HL-60 (cell line): Measurements from ENCODE around the gene SPEN.
"Not testable (repeated sequence)": the region's sequence is repeated elsewhere in the genome, so short reads cannot be mapped to it uniquely, and the experiment has no call there.

ENCODE experiments used
- DNase-seq, 2 experiments: peaks; one replicate each; pipeline ENCODE4 v3.0.0-alpha.2; 2010 to 2020; ENCODE audit warnings: low read depth in 1 of 2, low spot score in 1 of 2
- H3K27ac ChIP-seq: fragments of 250-450 bp; sonication (Bioruptor Pico); replicated peaks from 2 replicates; pipeline ENCODE4 v1.5.1; 2020; ENCODE audit warnings: mild to moderate bottlenecking, moderate library complexity
- H3K27me3 ChIP-seq: fragments of 250-450 bp; sonication (Bioruptor Pico); 2 replicates; pipeline ENCODE4 v1.5.1; 2021; ENCODE audit warnings: mild to moderate bottlenecking, moderate library complexity; ENCODE audit not compliant: insufficient read depth, poor library complexity, severe bottlenecking
- H3K4me3 ChIP-seq: replicated peaks from 2 replicates; pipeline ENCODE4 v1.5.1; 2011; ENCODE audit warnings: mild to moderate bottlenecking, control low read depth, low read length; ENCODE audit not compliant: insufficient read depth
- GABPA ChIP-seq: IDR thresholded peaks from 2 replicates; pipeline ENCODE4 v1.6.1; 2012; ENCODE audit warnings: low read depth
- POLR2AphosphoS5 ChIP-seq: IDR thresholded peaks from 2 replicates; pipeline ENCODE4 v1.6.1; 2012; ENCODE audit warnings: low read depth
- SPI1 ChIP-seq: IDR thresholded peaks from 2 replicates; pipeline ENCODE4 v1.6.1; 2012; ENCODE audit warnings: low read depth, mild to moderate bottlenecking, borderline replicate concordance
- TF ChIP-seq, protein P1 (sequence below): IDR thresholded peaks from 2 replicates; pipeline ENCODE4 v1.6.1; 2012; ENCODE audit warnings: low read depth; ENCODE audit not compliant: insufficient replicate concordance
- TF ChIP-seq, protein P2 (sequence below): IDR thresholded peaks from one replicate; pipeline ENCODE4 v1.5.1; 2011; ENCODE audit warnings: low read length, control low read depth, inconsistent platforms; ENCODE audit not compliant: insufficient read depth

SPEN gene

DNA sequence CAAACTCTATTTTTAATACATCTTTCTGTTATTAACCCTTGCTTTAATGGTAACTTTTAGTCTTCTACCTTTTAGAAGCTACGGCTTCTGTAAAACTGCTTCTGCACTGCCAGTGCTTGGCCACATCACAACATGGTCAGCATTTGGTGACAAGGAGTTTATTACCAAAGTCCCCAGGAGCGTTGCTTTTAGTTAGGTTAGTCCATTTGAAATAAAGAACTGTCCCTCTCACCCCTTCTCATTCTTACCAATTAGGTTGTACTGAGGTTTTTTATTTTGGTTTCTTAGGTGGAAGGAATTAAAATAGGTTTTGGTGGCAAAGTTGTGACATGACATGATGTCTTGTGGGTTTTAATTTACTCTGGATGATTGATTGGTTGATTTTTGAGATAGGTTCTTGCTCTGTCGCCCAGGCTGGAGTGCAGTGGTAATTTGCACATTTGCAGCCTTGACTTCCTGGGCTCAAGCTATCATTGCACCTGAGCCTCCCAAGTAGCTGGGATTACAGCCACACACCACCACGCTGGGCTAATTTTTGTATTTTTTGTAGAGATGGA, 39.2 kb downstream of the SPEN start:
- TF ChIP-seq, protein P1, sequence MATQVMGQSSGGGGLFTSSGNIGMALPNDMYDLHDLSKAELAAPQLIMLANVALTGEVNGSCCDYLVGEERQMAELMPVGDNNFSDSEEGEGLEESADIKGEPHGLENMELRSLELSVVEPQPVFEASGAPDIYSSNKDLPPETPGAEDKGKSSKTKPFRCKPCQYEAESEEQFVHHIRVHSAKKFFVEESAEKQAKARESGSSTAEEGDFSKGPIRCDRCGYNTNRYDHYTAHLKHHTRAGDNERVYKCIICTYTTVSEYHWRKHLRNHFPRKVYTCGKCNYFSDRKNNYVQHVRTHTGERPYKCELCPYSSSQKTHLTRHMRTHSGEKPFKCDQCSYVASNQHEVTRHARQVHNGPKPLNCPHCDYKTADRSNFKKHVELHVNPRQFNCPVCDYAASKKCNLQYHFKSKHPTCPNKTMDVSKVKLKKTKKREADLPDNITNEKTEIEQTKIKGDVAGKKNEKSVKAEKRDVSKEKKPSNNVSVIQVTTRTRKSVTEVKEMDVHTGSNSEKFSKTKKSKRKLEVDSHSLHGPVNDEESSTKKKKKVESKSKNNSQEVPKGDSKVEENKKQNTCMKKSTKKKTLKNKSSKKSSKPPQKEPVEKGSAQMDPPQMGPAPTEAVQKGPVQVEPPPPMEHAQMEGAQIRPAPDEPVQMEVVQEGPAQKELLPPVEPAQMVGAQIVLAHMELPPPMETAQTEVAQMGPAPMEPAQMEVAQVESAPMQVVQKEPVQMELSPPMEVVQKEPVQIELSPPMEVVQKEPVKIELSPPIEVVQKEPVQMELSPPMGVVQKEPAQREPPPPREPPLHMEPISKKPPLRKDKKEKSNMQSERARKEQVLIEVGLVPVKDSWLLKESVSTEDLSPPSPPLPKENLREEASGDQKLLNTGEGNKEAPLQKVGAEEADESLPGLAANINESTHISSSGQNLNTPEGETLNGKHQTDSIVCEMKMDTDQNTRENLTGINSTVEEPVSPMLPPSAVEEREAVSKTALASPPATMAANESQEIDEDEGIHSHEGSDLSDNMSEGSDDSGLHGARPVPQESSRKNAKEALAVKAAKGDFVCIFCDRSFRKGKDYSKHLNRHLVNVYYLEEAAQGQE: no peak
- TF ChIP-seq, protein P2, sequence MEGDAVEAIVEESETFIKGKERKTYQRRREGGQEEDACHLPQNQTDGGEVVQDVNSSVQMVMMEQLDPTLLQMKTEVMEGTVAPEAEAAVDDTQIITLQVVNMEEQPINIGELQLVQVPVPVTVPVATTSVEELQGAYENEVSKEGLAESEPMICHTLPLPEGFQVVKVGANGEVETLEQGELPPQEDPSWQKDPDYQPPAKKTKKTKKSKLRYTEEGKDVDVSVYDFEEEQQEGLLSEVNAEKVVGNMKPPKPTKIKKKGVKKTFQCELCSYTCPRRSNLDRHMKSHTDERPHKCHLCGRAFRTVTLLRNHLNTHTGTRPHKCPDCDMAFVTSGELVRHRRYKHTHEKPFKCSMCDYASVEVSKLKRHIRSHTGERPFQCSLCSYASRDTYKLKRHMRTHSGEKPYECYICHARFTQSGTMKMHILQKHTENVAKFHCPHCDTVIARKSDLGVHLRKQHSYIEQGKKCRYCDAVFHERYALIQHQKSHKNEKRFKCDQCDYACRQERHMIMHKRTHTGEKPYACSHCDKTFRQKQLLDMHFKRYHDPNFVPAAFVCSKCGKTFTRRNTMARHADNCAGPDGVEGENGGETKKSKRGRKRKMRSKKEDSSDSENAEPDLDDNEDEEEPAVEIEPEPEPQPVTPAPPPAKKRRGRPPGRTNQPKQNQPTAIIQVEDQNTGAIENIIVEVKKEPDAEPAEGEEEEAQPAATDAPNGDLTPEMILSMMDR: no peak
- TF ChIP-seq POLR2AphosphoS5 (no peak), SPI1 (no peak), GABPA (no peak)
- peak overlapping the region; percentile 24 for H3K4me3 ChIP-seq
- no peak for DNase-seq
- peak overlapping the region; percentile 89 for H3K27ac ChIP-seq
- H3K27me3 ChIP-seq: no peaks in the 10 kb centered on the region

DNA sequence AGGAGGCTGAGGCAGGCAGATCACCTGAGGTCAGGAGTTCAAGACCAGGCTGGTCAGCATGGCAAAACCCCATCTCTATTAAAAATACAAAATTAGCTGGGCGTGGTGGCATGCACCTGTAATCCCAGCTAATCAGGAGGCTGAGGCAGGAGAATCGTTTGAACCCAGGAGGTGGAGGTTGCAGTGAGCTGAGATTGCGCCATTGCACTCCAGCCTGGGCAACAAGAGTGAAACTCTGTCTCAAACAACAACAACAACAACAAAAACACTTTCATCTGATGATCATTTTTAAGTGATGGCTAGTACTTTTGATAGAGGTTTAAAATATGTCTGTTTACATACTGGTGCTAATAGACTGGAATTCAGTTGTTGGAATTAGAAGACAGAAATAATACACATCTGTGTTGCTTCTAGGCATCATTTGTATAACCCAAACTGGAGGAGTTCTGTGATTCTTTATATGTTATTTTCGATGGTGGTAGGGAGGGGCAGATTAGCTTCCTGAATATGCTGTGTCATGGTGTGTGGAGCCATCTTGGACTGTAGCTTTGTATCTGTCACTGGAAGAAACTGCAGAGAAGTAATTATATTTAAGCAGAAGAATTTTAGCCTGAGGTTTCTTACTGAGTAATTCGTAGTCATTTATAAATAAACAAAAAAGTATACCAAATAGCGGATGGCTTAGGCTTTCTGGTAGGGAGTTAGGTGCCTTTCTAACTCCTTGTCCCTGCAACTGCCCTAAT, 45.5 kb downstream of the SPEN start:
- not testable (repeated sequence) for H3K4me3 ChIP-seq, H3K27me3 ChIP-seq
- DNase-seq: peak in 1 of 2 experiments; percentile 24
- peak overlapping the region; percentile 50 for H3K27ac ChIP-seq

DNA sequence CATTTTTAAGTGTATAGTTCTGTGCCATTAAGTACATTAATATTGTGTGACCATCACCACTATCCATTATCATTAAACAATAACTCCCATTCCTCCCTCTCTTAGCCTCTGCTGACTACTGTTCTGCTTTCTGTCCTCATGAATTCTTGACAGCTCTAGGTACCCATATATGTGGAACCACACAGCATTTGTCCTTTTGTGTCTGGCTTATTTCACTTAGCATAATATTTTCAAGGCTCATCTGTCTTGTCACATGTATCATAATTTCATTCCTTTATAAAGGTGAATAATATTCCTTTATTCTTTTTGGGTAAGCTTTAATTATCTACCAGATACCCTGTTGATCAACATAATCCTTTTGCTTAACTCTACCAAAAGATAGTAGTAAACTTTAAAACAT, 47.7 kb downstream of the SPEN start:
- Histone ChIP-seq H3K27me3 (no peaks in the 10 kb centered on the region), H3K4me3 (no peak overlapping the region), H3K27ac (no peak overlapping the region)
- DNase-seq: no peak
- TF ChIP-seq GABPA (no peak), POLR2AphosphoS5 (no peak), SPI1 (no peak)
- TF ChIP-seq, protein P1: no peak
- TF ChIP-seq, protein P2: no peak

DNA sequence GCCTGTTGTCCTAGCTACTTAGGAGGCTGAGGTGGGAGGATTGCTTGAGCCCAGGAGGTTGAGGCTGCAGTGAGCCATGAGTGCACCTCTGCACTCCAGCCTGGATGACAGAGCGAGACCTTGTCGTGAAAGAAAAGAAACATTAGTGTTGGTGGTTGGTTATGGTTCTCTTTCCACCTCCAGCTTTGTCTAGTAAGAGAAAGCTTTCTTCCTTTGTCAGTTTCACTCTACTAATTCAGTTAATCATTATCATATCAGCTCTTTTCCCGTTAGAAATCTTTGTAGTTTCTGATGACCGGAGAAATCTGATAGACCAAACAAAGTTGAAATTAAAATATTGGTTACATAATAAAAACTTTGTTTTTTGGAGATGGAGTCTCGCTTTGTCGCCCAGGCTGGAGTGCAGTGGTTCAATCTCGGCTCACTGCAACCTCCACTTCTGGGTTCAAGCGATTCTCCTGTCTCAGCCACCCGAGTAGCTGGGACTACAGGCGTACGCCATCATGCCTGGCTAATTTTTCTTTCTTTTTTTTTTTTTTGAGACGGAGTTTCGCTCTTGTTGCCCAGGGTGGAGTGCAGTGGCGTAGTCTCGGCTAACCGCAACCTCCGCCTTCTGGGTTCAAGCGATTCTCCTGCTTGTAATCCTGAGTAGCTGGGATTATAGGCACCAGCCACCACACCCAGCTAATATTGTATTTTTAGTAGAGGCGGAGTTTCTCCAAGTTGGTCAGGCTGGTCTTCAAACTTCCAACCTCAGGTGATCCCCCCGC, 49.5 kb downstream of the SPEN start:
- not testable (repeated sequence) for H3K27me3 ChIP-seq, DNase-seq, H3K4me3 ChIP-seq, H3K27ac ChIP-seq
